ENCODE data around the gene ZBED3.

DNA sequence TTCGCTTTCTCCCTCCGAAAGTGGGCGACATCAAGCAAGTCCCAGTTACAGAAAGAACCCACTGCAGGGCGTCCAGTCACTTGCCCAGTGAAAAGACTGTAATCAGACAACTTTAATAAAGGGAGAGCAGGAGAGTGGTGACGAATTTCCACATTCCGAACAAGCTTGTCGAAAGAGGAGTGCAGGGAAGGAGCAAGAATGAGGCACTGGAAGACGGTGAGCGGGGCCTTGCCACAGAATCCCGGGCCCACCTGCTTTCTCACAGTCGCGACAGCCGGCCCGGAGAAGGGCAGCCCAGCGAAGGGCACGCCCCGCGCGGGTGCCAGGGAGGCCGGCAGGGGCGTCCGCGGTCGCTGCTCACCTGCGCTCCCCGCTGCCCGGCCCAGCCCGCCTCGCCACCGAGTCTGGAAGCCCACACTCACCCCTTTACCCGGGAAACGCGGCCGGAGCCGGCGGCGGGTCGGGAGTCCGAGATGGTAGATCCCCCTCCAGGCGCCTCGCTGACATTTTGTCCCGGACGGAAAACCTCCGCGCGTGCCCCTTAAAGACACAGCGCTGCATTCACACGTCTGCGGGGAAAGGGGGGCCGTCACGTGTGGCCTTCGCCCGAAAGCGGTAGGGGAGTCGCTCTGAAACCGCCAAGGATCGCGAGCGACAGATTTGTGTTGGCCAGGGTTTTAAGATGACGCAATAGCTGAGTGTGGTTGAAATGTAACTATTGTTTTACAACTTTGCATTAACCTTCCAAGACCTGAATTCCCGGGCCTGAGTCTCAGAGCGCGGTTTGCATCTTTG lies at the start of gene ZBED3:
- peak in 1 of 2 donors; percentile 11 for TF ChIP-seq POLR2A (IDR thresholded peaks at IDR 0.05)
- TF ChIP-seq, protein P1, sequence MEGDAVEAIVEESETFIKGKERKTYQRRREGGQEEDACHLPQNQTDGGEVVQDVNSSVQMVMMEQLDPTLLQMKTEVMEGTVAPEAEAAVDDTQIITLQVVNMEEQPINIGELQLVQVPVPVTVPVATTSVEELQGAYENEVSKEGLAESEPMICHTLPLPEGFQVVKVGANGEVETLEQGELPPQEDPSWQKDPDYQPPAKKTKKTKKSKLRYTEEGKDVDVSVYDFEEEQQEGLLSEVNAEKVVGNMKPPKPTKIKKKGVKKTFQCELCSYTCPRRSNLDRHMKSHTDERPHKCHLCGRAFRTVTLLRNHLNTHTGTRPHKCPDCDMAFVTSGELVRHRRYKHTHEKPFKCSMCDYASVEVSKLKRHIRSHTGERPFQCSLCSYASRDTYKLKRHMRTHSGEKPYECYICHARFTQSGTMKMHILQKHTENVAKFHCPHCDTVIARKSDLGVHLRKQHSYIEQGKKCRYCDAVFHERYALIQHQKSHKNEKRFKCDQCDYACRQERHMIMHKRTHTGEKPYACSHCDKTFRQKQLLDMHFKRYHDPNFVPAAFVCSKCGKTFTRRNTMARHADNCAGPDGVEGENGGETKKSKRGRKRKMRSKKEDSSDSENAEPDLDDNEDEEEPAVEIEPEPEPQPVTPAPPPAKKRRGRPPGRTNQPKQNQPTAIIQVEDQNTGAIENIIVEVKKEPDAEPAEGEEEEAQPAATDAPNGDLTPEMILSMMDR (IDR thresholded peaks at IDR 0.05) = no peak
